Bronchial epithelial cell (primary cell): ENCODE results near the gene MAGEA9B. TPM values are rescaled to one million over a fixed set of nuclear protein-coding genes. Genes with fewer than 3 reads are reported as not detected.
A peak's percentile ranks its signal among the peaks of the same experiment; 100 is the strongest.

ENCODE experiments used
- DNase-seq: peaks from one replicate; pipeline ENCODE4 v3.0.0-alpha.2; 2010; ENCODE audit warnings: low read depth
- FAIRE-seq: peaks from 2 replicates; lab custom pipeline; 2011; peaks lifted over from hg19 to GRCh38; lab: Jason Lieb, UNC
- H3K27me3 ChIP-seq: 2 replicates; pipeline ENCODE4 v1.5.1; 2011; ENCODE audit warnings: low read length; ENCODE audit not compliant: control insufficient read depth, insufficient read depth
- H3K36me3 ChIP-seq: 2 replicates; pipeline ENCODE4 v1.5.1; 2011; ENCODE audit warnings: low read length; ENCODE audit not compliant: control insufficient read depth, insufficient read depth
- H3K4me3 ChIP-seq: 2 replicates; pipeline ENCODE4 v1.5.1; 2011; ENCODE audit warnings: mild to moderate bottlenecking, low read depth, low read length, control low read depth
- CTCF ChIP-seq: IDR thresholded peaks from 2 replicates; pipeline ENCODE4 v1.5.1; 2011; ENCODE audit warnings: mild to moderate bottlenecking, moderate library complexity, low read length, control low read depth, inconsistent platforms; ENCODE audit not compliant: insufficient read depth, severe bottlenecking
- total RNA-seq: library from RNA; depleted of rRNA; stranded (reverse); fragments of >200 nt; gene quantifications from 2 replicates; pipeline ENCODE4 v1.2.1, GENCODE V29; 2014

The MAGEA9B gene
- total RNA-seq, 1 donor from 2014 or later = not detected

GRCh38 chrX:149571770-149572169, 15.5 kb downstream of the MAGEA9B start:
- FAIRE-seq (no peak), DNase-seq (no peak)
- H3K4me3 ChIP-seq = no peak overlapping the region
- TF ChIP-seq CTCF = no peak
- H3K36me3 ChIP-seq = no peaks in the 10 kb centered on the region
- H3K27me3 ChIP-seq = no peaks in the 10 kb centered on the region

- TF ChIP-seq CTCF = no peak
- Histone ChIP-seq H3K27me3 (no peaks in the 10 kb centered on the region), H3K4me3 (no peak overlapping the region), H3K36me3 (no peaks in the 10 kb centered on the region)
- FAIRE-seq = no peak
- DNase-seq = peak; percentile 85
Observed at GRCh38 chrX:149570668-149571067, 16.6 kb downstream of the MAGEA9B start.

- no peak overlapping the region for H3K4me3 ChIP-seq
- no peak for TF ChIP-seq CTCF
- FAIRE-seq (peak; percentile 68), DNase-seq (no peak)
- H3K36me3 ChIP-seq = no peaks in the 10 kb centered on the region
- H3K27me3 ChIP-seq = no peaks in the 10 kb centered on the region
Observed at GRCh38 chrX:149569770-149570169, 17.5 kb downstream of the MAGEA9B start.

GRCh38 chrX:149568701-149569296, 18.5 kb downstream of the MAGEA9B start:
- H3K27me3 ChIP-seq = no peaks in the 10 kb centered on the region
- DNase-seq (no peak), FAIRE-seq (no peak)
- no peak for TF ChIP-seq CTCF
- H3K36me3 ChIP-seq = no peaks in the 10 kb centered on the region
- no peak overlapping the region for H3K4me3 ChIP-seq

GRCh38 chrX:149567621-149568417, 19.4 kb downstream of the MAGEA9B start:
- TF ChIP-seq CTCF = no peak
- Histone ChIP-seq H3K27me3 (no peaks in the 10 kb centered on the region), H3K36me3 (no peaks in the 10 kb centered on the region), H3K4me3 (no peak overlapping the region)
- DNase-seq (no peak), FAIRE-seq (no peak)
